ENCODE measurements around the gene CNN2. TPM values are rescaled to one million over a fixed set of nuclear protein-coding genes. Genes with fewer than 3 reads are reported as not detected.
A peak's percentile ranks its signal among the peaks of the same experiment; 100 is the strongest.

CNN2 gene
- total and polyA plus RNA-seq, 2 of the 13 experiments (the other 11 are each of a cell fraction or from before 2014, with no cell fraction given), result 63.6 to 70.0 TPM

- TF ChIP-seq TFE3 (CRISPR knock-in tag; IDR thresholded peaks at IDR 0.05) (no peak), SP4 (CRISPR knock-in tag; IDR thresholded peaks at IDR 0.05) (peak; percentile 82), RBFOX2 (IDR thresholded peaks at IDR 0.05; ENCODE audit: low read depth, low read length) (peak; percentile 92), U2AF1 (optimal IDR thresholded peaks at IDR 0.05; ENCODE audit: low read depth, low read length) (peak; percentile 13), PPARG (CRISPR knock-in tag; conservative IDR thresholded peaks at IDR 0.05) (peak; percentile 17; the same call in 1 of the 2 replicates), ZNF382 (CRISPR knock-in tag; IDR thresholded peaks at IDR 0.05; ENCODE audit: borderline replicate concordance) (no peak), MAX (IDR thresholded peaks at IDR 0.05) (peak; percentile 59), FOXK1 (CRISPR knock-in tag; IDR thresholded peaks at IDR 0.05; ENCODE audit: borderline replicate concordance, low read depth) (peak; percentile 32; the same call in 1 of the 2 replicates), IRF9 (CRISPR knock-in tag; IDR thresholded peaks at IDR 0.05; ENCODE audit: borderline replicate concordance) (peak; percentile 78; the same call in 1 of the 2 replicates), ZSCAN21 (CRISPR knock-in tag; IDR thresholded peaks at IDR 0.05; ENCODE audit: borderline replicate concordance) (peak; percentile 63; the same call in 1 of the 2 replicates), FOXK2 (IDR thresholded peaks at IDR 0.05) (no peak), AGO1 (IDR thresholded peaks at IDR 0.05; ENCODE audit: low read depth, low read length, poor library complexity, severe bottlenecking) (peak; percentile 24), ZSCAN20 (CRISPR knock-in tag; IDR thresholded peaks at IDR 0.05; ENCODE audit: borderline replicate concordance) (no peak), ZNF34 (CRISPR knock-in tag; IDR thresholded peaks at IDR 0.05; ENCODE audit: borderline replicate concordance) (0 out of 2 replicates have a peak, but pooled peaks have one; percentile 34), NFATC3 (CRISPR knock-in tag; IDR thresholded peaks at IDR 0.05) (0 out of 2 replicates have a peak, but pooled peaks have one; percentile 48), ZNF274 (CRISPR knock-in tag; IDR thresholded peaks at IDR 0.05) (no peak), ZNF224 (CRISPR knock-in tag; IDR thresholded peaks at IDR 0.05) (no peak), ZFP90 (CRISPR knock-in tag; IDR thresholded peaks at IDR 0.05; ENCODE audit: borderline replicate concordance) (0 out of 2 replicates have a peak, but pooled peaks have one; percentile 66)
- TF ChIP-seq, protein P1, sequence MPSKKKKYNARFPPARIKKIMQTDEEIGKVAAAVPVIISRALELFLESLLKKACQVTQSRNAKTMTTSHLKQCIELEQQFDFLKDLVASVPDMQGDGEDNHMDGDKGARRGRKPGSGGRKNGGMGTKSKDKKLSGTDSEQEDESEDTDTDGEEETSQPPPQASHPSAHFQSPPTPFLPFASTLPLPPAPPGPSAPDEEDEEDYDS (CRISPR knock-in tag; IDR thresholded peaks at IDR 0.05), result no peak; the same call in 1 of the 2 replicates
- TF ChIP-seq, protein P2, sequence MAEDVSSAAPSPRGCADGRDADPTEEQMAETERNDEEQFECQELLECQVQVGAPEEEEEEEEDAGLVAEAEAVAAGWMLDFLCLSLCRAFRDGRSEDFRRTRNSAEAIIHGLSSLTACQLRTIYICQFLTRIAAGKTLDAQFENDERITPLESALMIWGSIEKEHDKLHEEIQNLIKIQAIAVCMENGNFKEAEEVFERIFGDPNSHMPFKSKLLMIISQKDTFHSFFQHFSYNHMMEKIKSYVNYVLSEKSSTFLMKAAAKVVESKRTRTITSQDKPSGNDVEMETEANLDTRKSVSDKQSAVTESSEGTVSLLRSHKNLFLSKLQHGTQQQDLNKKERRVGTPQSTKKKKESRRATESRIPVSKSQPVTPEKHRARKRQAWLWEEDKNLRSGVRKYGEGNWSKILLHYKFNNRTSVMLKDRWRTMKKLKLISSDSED (CRISPR knock-in tag; IDR thresholded peaks at IDR 0.05), result no peak
- TF ChIP-seq, protein P3, sequence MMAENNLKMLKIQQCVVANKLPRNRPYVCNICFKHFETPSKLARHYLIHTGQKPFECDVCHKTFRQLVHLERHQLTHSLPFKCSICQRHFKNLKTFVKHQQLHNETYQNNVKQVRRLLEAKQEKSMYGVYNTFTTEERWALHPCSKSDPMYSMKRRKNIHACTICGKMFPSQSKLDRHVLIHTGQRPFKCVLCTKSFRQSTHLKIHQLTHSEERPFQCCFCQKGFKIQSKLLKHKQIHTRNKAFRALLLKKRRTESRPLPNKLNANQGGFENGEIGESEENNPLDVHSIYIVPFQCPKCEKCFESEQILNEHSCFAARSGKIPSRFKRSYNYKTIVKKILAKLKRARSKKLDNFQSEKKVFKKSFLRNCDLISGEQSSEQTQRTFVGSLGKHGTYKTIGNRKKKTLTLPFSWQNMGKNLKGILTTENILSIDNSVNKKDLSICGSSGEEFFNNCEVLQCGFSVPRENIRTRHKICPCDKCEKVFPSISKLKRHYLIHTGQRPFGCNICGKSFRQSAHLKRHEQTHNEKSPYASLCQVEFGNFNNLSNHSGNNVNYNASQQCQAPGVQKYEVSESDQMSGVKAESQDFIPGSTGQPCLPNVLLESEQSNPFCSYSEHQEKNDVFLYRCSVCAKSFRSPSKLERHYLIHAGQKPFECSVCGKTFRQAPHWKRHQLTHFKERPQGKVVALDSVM (CRISPR knock-in tag; IDR thresholded peaks at IDR 0.05), result peak; percentile 9
Observed at GRCh38 chr19:1020868-1021425, 5.5 kb upstream of the CNN2 start, which contains the start of gene TMEM259 (continued).

Data from HepG2 (cell line).